Stimulated activated CD8-positive, alpha-beta memory T cell treated with anti-CD3 and anti-CD28 coated beads, Interleukin-12 subunit alpha, Interleukin-12 subunit beta, amount 100 ng/mL, for 24 hours (primary cell): ENCODE data around the gene R3HDML.
A peak's percentile ranks its signal among the peaks of the same experiment; 100 is the strongest.
"Not testable (repeated sequence)": the region's sequence is repeated elsewhere in the genome, so short reads cannot be mapped to it uniquely, and the experiment has no call there.

ENCODE experiments used
- DNase-seq: peaks from one replicate; pipeline ENCODE4 v3.0.0-alpha.2; 2020; ENCODE audit errors: extremely low read depth

The R3HDML gene

GRCh38 chr20:44336725-44337380 lies at the start of gene R3HDML:
TSS of gene R3HDML (plus strand) at chr20:44337043. CDS start at chr20:44337158, 115 bp downstream.
- no peak for DNase-seq

GRCh38 chr20:44287272-44288097 lies 49.4 kb upstream of the R3HDML start:
- DNase-seq, result no peak

- no peak for DNase-seq
These were observed 48.6 kb upstream of the R3HDML start for GRCh38 chr20:44288252-44288651.

- no peak for DNase-seq
These were observed 45.1 kb upstream of the R3HDML start for GRCh38 chr20:44291754-44292153.

GRCh38 chr20:44296011-44296410 lies 40.8 kb upstream of the R3HDML start:
- DNase-seq, result no peak

- no peak for DNase-seq
These were observed 39.1 kb upstream of the R3HDML start for GRCh38 chr20:44297721-44298120.

- not testable (repeated sequence) for DNase-seq
These were observed 37.8 kb upstream of the R3HDML start for GRCh38 chr20:44299011-44299535.

- no peak for DNase-seq
These were observed 35.6 kb upstream of the R3HDML start for GRCh38 chr20:44301285-44301684.

GRCh38 chr20:44302026-44302669 lies 34.7 kb upstream of the R3HDML start:
- DNase-seq, result no peak

GRCh38 chr20:44302736-44303135 lies 34.1 kb upstream of the R3HDML start:
- no peak for DNase-seq

GRCh38 chr20:44304383-44304782 lies 32.5 kb upstream of the R3HDML start:
- DNase-seq, result no peak

GRCh38 chr20:44306927-44307326 lies 29.9 kb upstream of the R3HDML start:
- DNase-seq, result no peak

GRCh38 chr20:44309763-44310663 lies 26.8 kb upstream of the R3HDML start:
- no peak for DNase-seq

- peak; percentile 96 for DNase-seq
These were observed 25.9 kb upstream of the R3HDML start, which contains the start of gene FITM2 for GRCh38 chr20:44310664-44311639. TSS of gene FITM2 (minus strand) at chr20:44311202. CDS start at chr20:44311148, 54 bp downstream.

- no peak for DNase-seq
These were observed 22.0 kb upstream of the R3HDML start for GRCh38 chr20:44314870-44315269.

- DNase-seq, result no peak
These were observed 16.9 kb upstream of the R3HDML start for GRCh38 chr20:44319839-44320422.

- no peak for DNase-seq
These were observed 12.5 kb upstream of the R3HDML start for GRCh38 chr20:44324343-44324742.

GRCh38 chr20:44326391-44327159 lies 10.3 kb upstream of the R3HDML start:
- DNase-seq, result no peak

GRCh38 chr20:44327748-44328147 lies 9.1 kb upstream of the R3HDML start:
- DNase-seq, result not testable (repeated sequence)
